ENCODE results near the gene MOSPD3. TPM values are rescaled to one million over a fixed set of nuclear protein-coding genes. Genes with fewer than 3 reads are reported as not detected.

Gene MOSPD3
- total RNA-seq, 1 donor from 2014 or later, result 4.6 TPM

Other genes with a start within 250 kb of the MOSPD3 start
- 0.13 TPM in 1 of 2 replicates, not detected in the other for gene PILRA, start 239.1 kb upstream of the MOSPD3 start, total RNA-seq
- gene ZCWPW1, start 183.8 kb upstream of the MOSPD3 start, total RNA-seq, result 0.42 and 0.53 TPM in 2 replicates
- gene MEPCE, start 182.7 kb upstream of the MOSPD3 start, total RNA-seq, result 48.3 and 50.6 TPM in 2 replicates
- 26.1 and 30.5 TPM in 2 replicates for gene PPP1R35, start 176.0 kb upstream of the MOSPD3 start, total RNA-seq
- 1.2 TPM in 2 replicates for gene SPACDR, start 148.3 kb upstream of the MOSPD3 start, total RNA-seq
- gene TSC22D4, start 133.3 kb upstream of the MOSPD3 start, total RNA-seq, result 31.1 and 35.0 TPM in 2 replicates
- 2.0 and 4.2 TPM in 2 replicates for gene NYAP1, start 128.6 kb upstream of the MOSPD3 start, total RNA-seq
- 27.1 and 36.5 TPM in 2 replicates for gene AGFG2, start 73.3 kb upstream of the MOSPD3 start, total RNA-seq
- gene SAP25, start 38.6 kb upstream of the MOSPD3 start, total RNA-seq, result 0.11 TPM in 1 of 2 replicates, not detected in the other
- gene LRCH4, start 26.4 kb upstream of the MOSPD3 start, total RNA-seq, result 7.3 and 9.6 TPM in 2 replicates
- gene FBXO24, start 26.2 kb upstream of the MOSPD3 start, total RNA-seq, result 0.07 and 0.74 TPM in 2 replicates
- gene PCOLCE, start 10.2 kb upstream of the MOSPD3 start, total RNA-seq, result 0.35 and 0.53 TPM in 2 replicates
- gene TFR2, start 29.0 kb downstream of the MOSPD3 start, total RNA-seq, result 0.33 and 0.85 TPM in 2 replicates
- not detected in 2 replicates for gene ACTL6B, start 43.9 kb downstream of the MOSPD3 start, total RNA-seq
- gene GNB2, start 61.2 kb downstream of the MOSPD3 start, total RNA-seq, result 90.3 and 115 TPM in 2 replicates
- 15.8 TPM in 2 replicates for gene GIGYF1, start 81.7 kb downstream of the MOSPD3 start, total RNA-seq
- 54.5 and 54.6 TPM in 2 replicates for gene POP7, start 93.6 kb downstream of the MOSPD3 start, total RNA-seq
- gene EPO, start 107.9 kb downstream of the MOSPD3 start, total RNA-seq, result not detected in 2 replicates
- not detected in 2 replicates for gene ZAN, start 121.1 kb downstream of the MOSPD3 start, total RNA-seq
- 184 and 276 TPM in 2 replicates for gene EPHB4, start 215.0 kb downstream of the MOSPD3 start, total RNA-seq
- gene SLC12A9, start 240.2 kb downstream of the MOSPD3 start, total RNA-seq, result 29.2 and 30.9 TPM in 2 replicates

All from pulmonary artery endothelial cell (primary cell).